ENCODE results near the gene SGO2. TPM values are rescaled to one million over a fixed set of nuclear protein-coding genes. Genes with fewer than 3 reads are reported as not detected.

Gene SGO2
- total RNA-seq, 4 donors from 2014 or later, result 1.6 to 5.2 (median 3.2) TPM

DNA sequence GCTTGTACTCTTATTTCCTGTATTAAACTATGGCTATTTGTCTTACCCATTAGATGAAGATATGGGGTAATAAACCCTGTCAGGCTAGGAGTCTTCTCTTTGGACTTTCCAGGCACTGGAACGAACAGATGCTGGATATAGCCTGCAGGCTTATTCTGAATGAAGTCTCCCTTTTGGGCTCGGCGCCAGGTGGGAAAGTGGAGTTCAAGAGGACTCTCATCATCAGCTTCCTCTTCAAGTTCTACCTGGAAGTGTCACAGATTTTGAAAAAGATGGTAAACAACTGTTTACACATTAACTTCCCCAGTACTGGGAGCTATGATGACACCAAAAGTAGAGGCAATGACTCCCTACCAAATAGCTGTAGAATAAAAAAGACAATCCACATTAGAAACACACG, 87.7 kb downstream of the SGO2 start:
- Histone ChIP-seq H3K27me3 (no peaks in the 10 kb centered on the region), H3K4me1 (no peaks in the 10 kb centered on the region), H3K27ac (no peak overlapping the region), H3K4me3 (replicated peaks in 1 of 3) (no peak overlapping the region), H3K9me3 (no peaks in the 10 kb centered on the region), H3K36me3 (no peaks in the 10 kb centered on the region)
- 62 to 72% methylated on average over 4 of the region's 4 CpGs for WGBS, 2 donors
- no peak for DNase-seq
- intact Hi-C loops (cut with DNase I), result no loop called here
- no peak for TF ChIP-seq CTCF (IDR thresholded peaks at IDR 0.05)
- TF ChIP-seq POLR2A (IDR thresholded peaks at IDR 0.05), result no peak

- TF ChIP-seq POLR2A (IDR thresholded peaks at IDR 0.05) (no peak), CTCF (IDR thresholded peaks at IDR 0.05) (no peak)
- intact Hi-C loops (cut with DNase I), result no loop called here
- WGBS, 2 donors, result 84 to 86% methylated on average over 2 of the region's 2 CpGs
Measured at GRCh38 chr2:200614249-200614648, 88.2 kb downstream of the SGO2 start.

GRCh38 chr2:200615247-200615646, 89.2 kb downstream of the SGO2 start:
- no peak for DNase-seq

More at GRCh38 chr2:200614249-200614648, 88.2 kb downstream of the SGO2 start:
- no peak overlapping the region for H3K27ac ChIP-seq
- H3K4me1 ChIP-seq, result no peaks in the 10 kb centered on the region
- H3K36me3 ChIP-seq, result no peaks in the 10 kb centered on the region
- DNase-seq, result no peak
- no peaks in the 10 kb centered on the region for H3K27me3 ChIP-seq
- no peak overlapping the region for H3K4me3 ChIP-seq (replicated peaks in 1 of 3)
- H3K9me3 ChIP-seq, result no peaks in the 10 kb centered on the region

DNA sequence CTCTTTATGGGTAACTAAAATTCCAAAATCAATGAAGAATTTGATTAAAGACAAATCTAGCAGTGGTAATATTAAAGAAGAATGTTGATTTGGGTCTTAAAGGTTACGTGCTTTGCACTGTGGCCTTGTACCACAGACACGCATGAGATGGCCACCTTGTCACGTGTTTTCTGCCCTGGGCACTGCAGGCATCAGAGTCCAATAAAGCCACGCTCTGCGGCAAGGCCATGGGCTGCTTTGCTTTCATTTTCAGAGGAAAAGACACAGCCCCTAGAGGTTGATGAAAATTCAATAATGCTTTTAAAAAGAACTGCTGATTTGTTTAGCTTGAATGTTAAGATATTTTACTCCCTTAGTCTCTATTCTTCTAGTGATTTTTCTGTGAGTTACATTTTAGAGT, 90.2 kb downstream of the SGO2 start:
- H3K36me3 ChIP-seq, result no peaks in the 10 kb centered on the region
- intact Hi-C loops (cut with DNase I), result no loop called here
- H3K27me3 ChIP-seq, result no peaks in the 10 kb centered on the region
- DNase-seq, result no peak
- no peak overlapping the region for H3K4me3 ChIP-seq (replicated peaks in 1 of 3)
- WGBS, 2 donors, result 87 to 92% methylated on average over 5 of the region's 5 CpGs
- no peaks in the 10 kb centered on the region for H3K4me1 ChIP-seq
- no peaks in the 10 kb centered on the region for H3K9me3 ChIP-seq
- TF ChIP-seq POLR2A (IDR thresholded peaks at IDR 0.05), result no peak
- TF ChIP-seq CTCF (IDR thresholded peaks at IDR 0.05), result no peak
- H3K27ac ChIP-seq, result no peak overlapping the region

More at GRCh38 chr2:200615247-200615646, 89.2 kb downstream of the SGO2 start:
- no peaks in the 10 kb centered on the region for H3K9me3 ChIP-seq
- no peaks in the 10 kb centered on the region for H3K27me3 ChIP-seq
- H3K36me3 ChIP-seq, result no peaks in the 10 kb centered on the region
- no peak for TF ChIP-seq CTCF (IDR thresholded peaks at IDR 0.05)
- no peak for TF ChIP-seq POLR2A (IDR thresholded peaks at IDR 0.05)
- no peak overlapping the region for H3K4me3 ChIP-seq (replicated peaks in 1 of 3)
- no peak overlapping the region for H3K27ac ChIP-seq
- intact Hi-C loops (cut with DNase I), result no loop called here
- no peaks in the 10 kb centered on the region for H3K4me1 ChIP-seq
- 68 to 83% methylated on average over 1 of the region's 1 CpG for WGBS, 2 donors

- intact Hi-C loops (cut with DNase I), result no loop called here
- 84 to 88% methylated on average over 4 of the region's 4 CpGs for WGBS, 2 donors
- Histone ChIP-seq H3K4me3 (replicated peaks in 1 of 3) (no peak overlapping the region), H3K9me3 (no peaks in the 10 kb centered on the region), H3K36me3 (no peaks in the 10 kb centered on the region), H3K27me3 (no peaks in the 10 kb centered on the region), H3K4me1 (no peaks in the 10 kb centered on the region), H3K27ac (no peak overlapping the region)
- DNase-seq, result no peak
- TF ChIP-seq CTCF (IDR thresholded peaks at IDR 0.05) (no peak), POLR2A (IDR thresholded peaks at IDR 0.05) (no peak)
Measured at GRCh38 chr2:200616656-200617055, 90.6 kb downstream of the SGO2 start.
